ENCODE data around the gene SLC46A2.

SLC46A2 gene

DNA sequence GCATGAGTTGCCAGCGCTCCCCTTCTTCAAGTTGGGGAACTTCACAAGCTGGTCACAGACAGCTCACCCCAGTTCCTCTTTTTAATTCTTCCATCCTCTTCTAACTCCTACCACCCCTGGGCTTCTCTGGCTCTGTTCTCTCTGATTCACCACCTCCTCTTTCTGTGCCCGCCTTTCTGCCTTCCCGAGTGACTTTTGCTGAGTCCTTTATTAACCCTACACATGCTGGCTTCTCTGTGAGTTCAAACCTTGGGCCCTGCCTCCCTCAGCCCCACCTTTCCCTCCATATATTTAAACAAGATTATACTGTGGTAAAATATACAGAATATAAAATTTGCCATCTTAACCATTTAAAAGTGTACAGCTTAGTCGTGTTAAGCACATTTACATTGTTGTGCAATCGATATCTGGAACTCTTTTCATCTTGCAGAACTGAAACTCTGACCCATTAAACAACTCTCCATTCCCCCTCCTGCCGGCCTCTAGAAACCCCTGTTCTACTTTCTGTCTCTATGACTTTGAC, 32.0 kb downstream of the SLC46A2 start:
- DNase-seq (ENCODE audit: low spot score) = no peak

DNA sequence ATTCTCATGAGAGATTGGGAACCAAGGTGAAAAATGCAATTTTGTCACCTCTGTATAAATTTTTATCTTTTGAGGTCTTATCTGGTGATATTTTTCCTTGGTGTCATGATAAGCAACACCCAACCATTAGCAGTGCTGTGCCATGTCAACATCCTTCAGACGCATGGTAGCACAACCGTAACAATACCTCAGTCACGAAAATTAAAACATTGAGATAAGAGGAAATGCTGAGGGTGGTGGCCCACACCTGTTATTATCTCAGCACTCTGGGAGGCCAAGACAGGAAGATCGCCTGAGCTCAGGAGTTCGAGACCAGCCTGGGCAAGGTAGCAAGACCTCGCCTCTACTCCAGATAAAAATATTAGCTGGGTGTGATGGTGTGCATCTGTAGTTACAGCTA, 32.7 kb downstream of the SLC46A2 start:
- no peak for DNase-seq (ENCODE audit: low spot score)

DNA sequence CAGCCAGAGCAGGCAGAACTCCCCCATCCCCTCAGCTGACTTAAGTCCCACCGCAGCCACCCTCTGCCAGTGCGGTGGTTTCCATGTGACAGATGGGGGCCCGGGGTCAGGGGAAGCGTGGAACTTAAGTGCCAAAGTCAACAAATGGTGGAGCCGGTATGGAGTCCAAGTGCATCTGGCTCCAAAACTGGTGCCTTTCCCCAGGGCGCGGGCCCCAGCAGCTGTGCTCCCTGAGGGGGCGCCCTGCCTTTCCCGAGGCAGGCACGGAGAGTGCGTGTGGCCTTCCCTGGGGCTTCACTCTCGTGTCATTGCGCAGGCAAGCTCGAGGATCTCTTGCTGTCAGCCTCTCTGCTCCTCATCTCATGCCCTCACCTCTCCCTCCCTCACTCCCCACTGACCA, 33.8 kb downstream of the SLC46A2 start:
- DNase-seq (ENCODE audit: low spot score) = no peak

DNA sequence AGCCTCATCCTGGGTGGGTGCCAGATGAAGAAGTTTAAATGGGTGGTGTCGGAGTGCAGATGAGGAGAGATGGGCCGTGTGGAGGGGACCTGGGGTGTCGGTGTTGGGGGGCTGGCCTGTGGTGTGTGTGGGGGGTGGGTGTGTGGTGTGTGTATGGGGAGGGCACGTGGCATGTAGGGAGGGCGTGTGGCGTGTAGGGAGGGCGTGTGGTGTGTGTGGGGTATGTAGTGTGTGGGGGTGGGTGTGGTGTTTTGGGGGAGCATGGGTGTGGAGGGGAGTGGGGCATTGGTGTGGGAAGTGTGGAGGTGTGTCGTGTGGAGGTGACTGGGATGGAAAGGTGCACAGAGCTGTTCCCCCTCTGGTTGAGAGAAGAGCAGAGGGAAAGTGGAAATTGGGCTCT, 34.5 kb downstream of the SLC46A2 start:
- DNase-seq (ENCODE audit: low spot score) = no peak

DNA sequence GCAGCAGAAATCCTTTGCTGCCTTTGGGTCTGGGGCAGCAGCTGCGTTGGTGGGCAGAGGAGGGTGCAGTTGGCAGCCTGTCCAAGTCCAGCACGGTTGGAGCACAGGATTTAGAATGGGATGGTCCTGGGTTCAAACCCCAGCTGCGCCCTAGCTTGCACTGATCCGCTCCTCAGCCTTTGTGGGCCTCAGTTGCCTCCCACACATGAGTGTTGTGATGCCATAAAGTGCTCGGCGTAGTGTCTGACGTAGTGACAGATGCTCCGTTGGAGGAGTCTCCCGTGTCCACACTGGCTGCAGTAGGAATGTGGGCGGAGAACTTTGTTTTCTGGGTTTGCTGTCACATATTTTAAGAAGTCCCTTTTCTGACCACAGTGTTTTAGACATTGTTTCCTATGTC, 36.0 kb downstream of the SLC46A2 start:
- DNase-seq (ENCODE audit: low spot score) = no peak

DNA sequence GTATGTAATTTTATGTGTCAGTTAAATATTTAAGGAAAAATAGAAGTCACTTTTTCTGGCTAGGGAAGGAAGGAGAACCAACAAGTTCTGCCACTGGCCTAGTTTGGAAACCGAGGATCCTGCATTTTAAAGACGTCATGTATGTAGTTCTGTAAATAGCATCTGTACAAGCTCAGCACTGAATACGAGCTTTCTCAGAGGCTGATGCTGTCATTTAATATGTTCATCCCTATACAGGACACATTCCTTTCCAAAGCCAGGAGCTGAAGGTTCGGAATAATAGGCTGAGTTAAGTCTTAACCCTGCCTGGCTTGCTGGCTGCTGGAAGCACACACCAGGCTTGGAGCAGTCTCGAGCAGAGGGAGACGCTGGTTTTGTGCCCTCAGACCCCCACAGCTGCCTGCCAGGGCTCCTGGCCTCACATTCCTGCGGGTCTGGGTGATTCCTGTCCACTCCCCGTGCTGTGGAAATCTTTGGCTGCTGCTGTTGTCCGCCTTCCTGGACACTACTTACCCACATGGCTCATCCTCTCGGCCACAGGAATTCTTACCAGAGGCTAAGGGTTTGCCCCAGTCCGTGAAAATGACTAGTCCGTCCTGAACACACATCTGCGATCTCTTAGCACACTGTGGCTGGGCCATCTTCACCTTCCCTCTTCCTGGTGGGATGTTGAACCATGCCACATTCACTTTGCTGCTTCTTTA, 36.6 kb downstream of the SLC46A2 start:
- no peak for DNase-seq (ENCODE audit: low spot score)

DNA sequence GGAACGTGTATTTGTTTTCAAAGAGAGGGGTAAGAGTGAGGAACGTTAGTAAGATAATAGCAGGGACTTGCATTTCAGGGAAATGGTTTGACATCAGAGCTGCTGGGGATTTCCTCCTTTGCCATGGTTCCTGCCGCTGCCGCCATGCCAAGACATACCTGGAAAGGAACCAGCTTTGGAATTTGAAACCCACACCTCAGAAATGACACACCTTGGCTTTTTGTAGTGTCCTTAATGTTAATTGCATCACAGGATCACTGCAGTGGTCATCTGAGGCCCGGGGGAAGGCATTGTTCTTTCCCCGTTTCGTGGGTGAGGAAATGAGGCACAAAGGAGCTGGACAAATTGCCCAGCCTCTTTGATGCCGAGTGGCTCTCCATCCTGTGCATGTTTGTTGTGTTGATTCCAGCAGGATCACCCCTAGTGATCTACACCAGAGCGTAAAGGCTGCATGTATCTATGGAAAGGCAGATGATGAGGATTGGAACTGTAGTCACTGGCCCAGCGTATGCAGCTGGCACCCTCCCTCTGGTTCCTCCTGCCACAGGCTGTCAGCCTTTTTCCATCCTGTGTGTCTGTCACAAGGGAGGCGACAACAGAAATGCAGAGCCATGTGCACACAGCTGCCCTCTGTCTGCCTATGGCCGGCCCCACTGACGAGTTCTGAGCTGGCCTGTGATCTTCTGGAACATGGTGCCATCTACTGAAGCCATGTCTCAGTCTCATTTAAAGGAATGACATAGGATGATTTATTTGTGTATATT, 37.8 kb downstream of the SLC46A2 start:
- DNase-seq (ENCODE audit: low spot score) = no peak

DNA sequence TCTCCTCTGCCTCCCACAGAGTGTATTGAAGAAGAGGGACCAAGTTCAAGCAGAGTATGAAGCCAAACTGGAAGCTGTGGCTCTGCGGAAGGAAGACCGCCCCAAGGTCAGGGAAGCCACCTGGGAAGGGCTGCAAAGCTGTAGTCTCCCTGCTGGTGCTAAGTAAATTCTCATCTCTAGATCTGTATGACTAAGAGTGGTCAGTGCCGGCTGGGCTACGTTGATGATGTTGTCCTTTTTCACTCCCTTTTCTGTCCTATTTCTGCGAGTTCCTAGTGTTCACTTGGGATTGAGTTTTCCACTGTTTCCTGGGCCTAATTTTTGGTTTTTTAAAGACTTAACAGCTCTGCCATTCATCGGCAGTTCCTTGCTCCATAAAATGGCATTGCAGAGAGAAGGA, 39.8 kb downstream of the SLC46A2 start:
- DNase-seq (ENCODE audit: low spot score) = no peak

DNA sequence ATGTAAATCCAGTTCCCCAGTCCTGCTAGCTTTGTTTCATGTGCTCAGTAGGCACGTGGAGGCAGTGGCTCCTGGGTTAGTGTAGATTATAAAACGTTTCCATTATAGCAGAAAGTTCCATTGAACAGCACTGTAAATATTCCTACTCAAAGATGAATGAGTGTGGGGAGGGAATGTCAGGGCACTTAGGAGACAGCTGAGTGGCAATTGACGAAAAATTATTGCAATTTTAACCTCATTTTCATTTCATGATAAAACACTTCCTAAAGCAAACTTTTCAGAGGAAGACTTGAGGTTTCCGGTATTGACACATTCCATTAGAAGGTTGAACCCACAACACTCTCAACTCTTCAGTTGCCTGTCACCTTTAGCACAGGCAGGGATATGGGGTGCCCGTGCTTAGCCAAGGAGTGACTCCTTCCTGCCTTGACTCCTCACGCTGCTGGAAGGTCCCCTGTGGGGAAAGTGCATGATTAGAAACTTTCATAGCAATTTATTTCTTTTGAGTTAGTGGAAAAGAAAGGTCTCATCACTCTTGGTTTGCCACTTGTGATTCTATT, 41.2 kb downstream of the SLC46A2 start:
- DNase-seq (ENCODE audit: low spot score) = no peak

DNA sequence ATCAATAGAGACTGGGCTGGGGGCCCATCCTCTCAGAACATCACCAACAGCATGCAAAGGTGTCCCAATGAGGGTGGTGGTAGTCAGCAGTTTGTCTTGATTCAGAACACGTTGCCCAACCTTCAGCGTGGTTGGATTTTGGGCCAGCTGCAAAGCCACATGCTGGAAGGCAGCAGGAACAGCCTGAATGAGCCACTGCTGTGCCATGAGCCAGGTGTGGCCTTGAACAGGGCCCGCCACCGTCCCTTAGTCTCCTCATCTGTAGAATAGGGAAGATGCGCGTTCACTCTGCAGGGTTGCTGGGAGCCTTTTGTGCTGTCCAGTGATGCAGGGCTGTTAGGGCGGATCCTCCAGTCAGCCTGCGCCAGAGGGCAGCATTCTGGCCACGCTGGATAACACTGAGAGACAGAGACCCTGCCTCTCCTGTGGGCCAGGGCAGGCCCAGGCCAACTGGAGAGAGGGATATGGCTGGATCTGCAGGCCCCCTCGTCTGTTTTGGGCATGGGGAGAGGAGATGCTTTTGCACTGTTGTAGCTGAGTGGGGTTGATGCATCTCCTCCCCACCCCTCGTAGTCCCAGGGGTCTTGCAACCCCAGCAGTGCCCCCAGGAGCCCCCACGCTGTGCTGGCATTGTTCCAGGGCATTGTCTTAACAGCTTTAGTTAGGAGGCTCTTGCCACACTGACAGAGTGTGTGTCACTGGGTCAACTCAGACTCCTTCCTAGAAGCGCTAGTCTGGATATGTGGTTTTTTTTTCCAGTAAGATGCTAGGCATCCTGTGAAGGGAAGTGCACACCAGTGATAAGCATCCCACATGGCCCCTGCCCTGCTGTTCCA, 42.1 kb downstream of the SLC46A2 start:
- peak; percentile 11 for DNase-seq (ENCODE audit: low spot score)

DNA sequence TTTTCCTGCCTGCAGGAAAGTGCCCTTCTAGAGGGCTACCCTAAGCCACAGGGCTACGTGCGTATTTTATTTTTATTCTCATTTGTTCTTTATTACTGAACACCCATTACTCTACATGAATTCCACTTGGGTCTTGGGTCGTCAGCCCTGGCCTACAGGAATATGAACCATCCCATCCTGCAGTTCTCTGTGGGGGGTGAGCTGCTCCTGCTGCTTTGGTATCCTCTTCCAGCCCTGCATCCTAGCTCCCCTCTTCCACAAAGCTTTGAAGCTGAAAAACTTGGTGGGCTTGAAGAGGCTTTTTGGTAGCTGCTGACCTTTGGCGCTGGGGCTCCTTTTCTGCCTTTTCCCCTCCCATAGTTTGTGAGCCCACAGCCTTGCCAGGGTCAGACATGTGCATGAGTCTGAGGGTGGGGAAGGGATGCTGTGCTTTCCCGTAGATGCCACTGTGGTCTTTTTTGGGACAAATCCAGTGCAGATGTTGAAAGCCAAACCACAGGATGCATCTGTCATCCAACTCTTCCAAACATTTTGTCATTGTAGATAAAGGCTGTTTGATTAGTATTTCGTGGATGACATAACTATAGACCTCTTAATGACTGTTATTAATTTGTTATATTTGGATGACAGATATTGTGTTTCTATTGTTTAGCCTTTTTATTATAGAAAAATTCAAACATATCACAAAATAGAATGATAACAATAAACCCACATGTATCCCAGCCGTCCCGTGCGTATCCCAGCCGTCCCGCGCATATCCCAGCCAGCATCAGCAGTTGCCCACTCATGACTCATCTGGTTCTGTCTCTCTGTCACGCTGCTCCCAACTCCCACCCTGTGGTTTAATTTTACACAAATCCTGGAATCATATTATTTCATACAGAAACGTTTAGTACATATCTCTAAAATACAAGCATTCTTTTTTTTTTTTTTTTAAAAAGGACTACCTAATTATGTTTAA, 43.9 kb downstream of the SLC46A2 start:
- DNase-seq (ENCODE audit: low spot score) = no peak

DNA sequence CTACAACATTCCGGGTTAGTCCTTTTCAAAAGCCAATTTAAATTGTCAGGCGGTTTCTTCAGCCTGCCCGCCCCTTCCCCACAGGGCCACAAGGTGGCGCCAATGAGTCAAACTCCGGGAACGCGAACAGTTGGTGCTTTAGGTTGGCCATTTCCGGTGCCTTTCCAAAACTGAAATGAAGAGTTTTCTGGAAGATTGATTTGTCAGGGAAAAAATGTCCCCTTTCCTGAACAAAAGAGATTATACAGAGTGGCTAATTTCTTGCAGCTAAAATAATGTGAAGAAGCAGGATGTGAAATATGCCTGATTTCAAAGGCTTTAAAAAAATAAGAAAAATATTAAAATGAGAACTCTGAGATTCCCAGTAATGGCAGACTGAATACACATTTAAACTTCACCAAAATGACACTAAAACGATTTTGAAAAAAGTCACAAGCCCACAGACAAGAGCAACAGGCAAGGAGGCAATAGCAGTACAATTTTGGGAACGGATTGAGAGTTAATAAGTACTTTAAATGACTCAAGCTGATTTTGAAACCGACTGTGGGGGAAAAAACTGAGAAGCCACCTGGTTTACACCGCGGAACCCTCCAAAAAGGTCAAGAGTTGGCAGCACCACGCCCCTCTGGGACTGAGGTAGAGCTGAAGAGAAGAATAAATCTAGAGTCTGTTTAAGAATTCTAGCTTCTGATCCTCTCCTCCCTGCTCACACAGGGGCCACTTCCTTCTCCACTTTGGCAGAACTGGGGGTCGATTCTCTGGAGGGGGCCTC, 45.7 kb downstream of the SLC46A2 start:
- peak; percentile 61 for DNase-seq (ENCODE audit: low spot score)

DNA sequence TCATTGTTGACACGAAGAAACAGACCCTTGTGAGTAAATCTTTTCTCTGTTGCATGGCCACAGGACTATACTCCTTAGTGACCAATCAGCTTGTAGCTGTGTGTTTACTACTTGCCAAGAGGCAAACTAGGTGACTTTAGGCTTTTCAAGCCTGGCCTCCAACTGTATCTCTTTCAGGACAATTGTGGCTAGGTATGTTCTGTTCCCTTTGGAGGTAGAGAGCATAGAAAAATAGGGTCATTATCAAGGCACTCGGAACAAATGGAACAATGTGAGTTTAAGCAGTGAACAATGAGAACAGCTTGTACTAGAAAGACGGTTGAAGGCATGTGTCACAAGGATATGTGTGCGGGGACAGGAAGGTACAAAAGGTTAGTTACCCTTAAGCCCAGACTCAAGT, 48.1 kb downstream of the SLC46A2 start:
- no peak for DNase-seq (ENCODE audit: low spot score)

DNA sequence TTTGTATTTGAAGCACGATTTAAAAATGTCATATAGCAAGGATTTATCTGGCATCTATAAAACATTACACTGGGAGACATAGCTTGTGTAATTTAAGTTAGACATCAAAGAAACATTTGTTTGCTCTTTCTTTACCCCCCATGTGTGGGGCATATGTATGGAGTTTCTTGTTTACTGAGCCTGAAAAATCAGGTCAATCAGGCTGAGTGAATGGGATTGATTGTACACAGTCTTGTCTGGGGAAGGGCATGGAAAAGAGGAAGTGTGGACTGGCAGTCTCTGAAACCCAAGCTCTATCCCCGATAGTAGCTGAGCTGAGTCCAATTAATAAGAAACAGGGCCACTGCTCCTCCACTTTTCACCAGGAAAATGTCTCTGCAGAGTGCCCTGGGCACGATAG, 49.4 kb downstream of the SLC46A2 start:
- no peak for DNase-seq (ENCODE audit: low spot score)

DNA sequence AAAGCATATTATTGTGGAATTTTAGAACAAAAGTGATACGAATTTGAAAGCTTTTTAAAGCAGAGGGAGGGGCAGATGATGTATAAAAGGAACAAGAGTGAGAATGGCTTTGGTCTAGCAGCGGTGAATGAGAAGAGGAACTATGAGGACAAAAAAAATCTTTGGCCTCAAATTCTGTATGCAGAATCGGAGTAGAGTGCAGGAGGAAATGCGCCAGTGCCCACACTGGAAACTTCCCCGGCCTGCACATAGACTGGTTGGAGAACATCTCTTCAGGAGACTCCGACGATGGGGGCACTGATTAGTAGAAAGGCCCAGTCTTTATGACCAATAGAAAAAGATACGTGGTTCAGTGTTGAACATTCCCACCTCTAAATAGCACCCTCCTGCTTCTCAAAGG, 51.3 kb downstream of the SLC46A2 start:
- no peak for DNase-seq (ENCODE audit: low spot score)

DNA sequence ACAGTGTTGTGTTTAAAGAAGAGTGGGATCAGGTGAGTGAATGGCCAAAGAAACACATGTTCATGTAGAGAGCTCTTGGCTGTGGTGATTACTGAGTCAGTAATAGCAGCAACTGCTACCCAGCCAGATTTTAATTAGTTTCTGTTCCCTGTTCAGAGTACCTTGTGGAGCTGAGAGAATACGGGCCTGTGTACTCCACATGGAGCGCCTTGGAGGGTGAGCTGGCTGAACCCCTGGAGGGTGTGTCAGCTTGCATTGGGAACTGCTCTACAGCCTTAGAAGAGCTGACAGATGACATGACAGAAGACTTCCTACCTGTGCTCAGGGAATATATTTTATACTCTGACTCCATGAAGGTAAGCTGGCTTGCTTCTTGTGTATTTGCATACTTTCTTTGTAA, 52.3 kb downstream of the SLC46A2 start:
- DNase-seq (ENCODE audit: low spot score) = no peak

DNA sequence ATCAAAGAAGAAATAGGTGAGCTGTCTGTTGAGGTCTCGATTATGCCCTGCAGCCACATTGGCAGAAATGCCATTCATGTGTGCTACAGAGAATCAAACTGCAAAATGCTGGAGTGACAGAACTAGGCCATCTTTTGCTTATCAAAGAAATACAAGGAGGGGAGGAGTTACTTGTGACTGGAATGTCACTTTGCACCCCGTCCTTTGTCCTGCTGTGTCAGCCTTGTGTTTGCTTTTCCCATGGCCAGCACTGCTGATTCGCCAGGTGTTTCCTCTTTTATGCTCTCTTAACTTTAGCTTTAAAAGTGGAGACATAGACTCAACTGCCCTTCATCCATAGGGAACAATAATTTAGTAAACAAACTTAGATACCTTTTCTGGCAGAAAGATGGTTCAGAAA, 54.3 kb downstream of the SLC46A2 start:
- DNase-seq (ENCODE audit: low spot score) = no peak

DNA sequence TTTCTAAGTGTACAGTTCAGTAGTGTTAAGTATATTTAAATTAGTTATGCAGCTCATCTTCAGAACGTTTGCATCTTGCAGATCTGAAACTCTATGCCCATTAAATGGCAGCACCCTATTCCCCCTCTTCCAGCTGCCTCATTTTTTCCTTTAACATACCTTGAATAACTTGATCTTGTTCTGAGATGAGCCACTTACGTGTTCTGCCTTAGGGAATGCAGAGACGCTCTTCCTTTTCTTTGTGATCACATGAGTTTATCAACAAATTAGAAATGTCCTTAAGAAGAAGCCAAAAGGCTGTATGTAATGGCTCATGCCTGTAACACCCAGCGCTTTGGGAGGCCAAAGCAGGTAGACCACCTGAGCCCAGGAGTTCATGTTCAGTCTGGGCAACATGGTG, 57.6 kb downstream of the SLC46A2 start:
- no peak for DNase-seq (ENCODE audit: low spot score)

DNA sequence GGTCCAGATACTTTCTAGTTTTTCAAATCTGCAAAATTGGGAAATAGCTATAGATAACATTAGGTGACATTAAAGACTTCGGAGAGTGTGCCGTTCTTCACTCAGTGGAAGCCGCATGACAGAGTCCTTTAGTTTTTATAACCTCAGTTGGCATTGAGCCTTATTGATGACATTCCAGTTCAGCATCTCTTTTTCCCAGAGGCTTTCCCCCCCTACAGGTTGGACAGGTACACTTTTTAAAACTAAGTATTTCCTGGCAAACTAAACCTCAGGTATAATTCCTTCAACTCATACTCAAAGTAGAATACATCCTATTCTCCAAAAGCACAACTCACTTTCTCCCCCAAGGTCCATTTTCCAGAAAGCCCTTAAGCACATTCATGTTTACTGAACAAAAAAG, 58.7 kb downstream of the SLC46A2 start:
- DNase-seq (ENCODE audit: low spot score) = no peak

DNA sequence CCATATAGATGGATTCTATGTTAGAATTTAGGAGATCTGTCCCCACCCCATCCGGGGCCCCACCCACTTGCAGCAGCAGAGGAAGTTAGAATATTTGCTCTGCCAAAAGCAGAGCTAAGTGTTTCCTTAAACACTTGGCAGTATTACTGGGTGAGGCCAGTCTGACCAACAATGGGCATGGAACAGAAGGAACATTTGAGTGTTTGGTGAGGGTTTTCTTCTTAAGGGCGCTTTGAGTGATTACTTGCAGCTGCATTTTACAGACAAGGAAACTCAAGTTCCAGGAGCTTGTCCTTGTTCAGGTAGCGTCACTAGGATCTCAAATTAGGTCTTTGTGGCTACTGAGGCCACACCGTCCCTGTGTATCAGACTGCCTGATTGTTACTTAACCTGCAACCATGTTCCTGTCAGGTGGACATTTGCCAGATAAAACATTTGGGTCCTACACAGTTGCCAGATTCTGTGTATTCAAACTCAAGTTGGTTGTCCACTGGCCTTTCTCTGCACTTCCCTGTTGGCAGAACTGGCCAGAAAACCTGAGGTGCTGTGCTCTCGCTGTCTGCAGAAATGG, 59.3 kb downstream of the SLC46A2 start:
- no peak for DNase-seq (ENCODE audit: low spot score)
